Measurements from ENCODE around the gene LRRC7.

- TF ChIP-seq POLR2AphosphoS5 (IDR thresholded peaks at IDR 0.05; ENCODE audit: low read depth, low read length) (no peak), IKZF1 (IDR thresholded peaks at IDR 0.05) (no peak), GFI1 (CRISPR knock-in tag; IDR thresholded peaks at IDR 0.05; ENCODE audit: borderline replicate concordance) (no peak), JUND (CRISPR knock-in tag; IDR thresholded peaks at IDR 0.05) (no peak), ELF4 (CRISPR knock-in tag; IDR thresholded peaks at IDR 0.05; ENCODE audit: borderline replicate concordance) (no peak), ZNF639 (CRISPR knock-in tag; conservative IDR thresholded peaks at IDR 0.05) (no peak)
- TF ChIP-seq, protein P1, sequence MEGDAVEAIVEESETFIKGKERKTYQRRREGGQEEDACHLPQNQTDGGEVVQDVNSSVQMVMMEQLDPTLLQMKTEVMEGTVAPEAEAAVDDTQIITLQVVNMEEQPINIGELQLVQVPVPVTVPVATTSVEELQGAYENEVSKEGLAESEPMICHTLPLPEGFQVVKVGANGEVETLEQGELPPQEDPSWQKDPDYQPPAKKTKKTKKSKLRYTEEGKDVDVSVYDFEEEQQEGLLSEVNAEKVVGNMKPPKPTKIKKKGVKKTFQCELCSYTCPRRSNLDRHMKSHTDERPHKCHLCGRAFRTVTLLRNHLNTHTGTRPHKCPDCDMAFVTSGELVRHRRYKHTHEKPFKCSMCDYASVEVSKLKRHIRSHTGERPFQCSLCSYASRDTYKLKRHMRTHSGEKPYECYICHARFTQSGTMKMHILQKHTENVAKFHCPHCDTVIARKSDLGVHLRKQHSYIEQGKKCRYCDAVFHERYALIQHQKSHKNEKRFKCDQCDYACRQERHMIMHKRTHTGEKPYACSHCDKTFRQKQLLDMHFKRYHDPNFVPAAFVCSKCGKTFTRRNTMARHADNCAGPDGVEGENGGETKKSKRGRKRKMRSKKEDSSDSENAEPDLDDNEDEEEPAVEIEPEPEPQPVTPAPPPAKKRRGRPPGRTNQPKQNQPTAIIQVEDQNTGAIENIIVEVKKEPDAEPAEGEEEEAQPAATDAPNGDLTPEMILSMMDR (CRISPR knock-in tag; IDR thresholded peaks at IDR 0.05), result no peak
- TF ChIP-seq, protein P2, sequence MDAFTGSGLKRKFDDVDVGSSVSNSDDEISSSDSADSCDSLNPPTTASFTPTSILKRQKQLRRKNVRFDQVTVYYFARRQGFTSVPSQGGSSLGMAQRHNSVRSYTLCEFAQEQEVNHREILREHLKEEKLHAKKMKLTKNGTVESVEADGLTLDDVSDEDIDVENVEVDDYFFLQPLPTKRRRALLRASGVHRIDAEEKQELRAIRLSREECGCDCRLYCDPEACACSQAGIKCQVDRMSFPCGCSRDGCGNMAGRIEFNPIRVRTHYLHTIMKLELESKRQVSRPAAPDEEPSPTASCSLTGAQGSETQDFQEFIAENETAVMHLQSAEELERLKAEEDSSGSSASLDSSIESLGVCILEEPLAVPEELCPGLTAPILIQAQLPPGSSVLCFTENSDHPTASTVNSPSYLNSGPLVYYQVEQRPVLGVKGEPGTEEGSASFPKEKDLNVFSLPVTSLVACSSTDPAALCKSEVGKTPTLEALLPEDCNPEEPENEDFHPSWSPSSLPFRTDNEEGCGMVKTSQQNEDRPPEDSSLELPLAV (CRISPR knock-in tag; conservative IDR thresholded peaks at IDR 0.05; ENCODE audit: low read depth), result no peak
- TF ChIP-seq, protein P3, sequence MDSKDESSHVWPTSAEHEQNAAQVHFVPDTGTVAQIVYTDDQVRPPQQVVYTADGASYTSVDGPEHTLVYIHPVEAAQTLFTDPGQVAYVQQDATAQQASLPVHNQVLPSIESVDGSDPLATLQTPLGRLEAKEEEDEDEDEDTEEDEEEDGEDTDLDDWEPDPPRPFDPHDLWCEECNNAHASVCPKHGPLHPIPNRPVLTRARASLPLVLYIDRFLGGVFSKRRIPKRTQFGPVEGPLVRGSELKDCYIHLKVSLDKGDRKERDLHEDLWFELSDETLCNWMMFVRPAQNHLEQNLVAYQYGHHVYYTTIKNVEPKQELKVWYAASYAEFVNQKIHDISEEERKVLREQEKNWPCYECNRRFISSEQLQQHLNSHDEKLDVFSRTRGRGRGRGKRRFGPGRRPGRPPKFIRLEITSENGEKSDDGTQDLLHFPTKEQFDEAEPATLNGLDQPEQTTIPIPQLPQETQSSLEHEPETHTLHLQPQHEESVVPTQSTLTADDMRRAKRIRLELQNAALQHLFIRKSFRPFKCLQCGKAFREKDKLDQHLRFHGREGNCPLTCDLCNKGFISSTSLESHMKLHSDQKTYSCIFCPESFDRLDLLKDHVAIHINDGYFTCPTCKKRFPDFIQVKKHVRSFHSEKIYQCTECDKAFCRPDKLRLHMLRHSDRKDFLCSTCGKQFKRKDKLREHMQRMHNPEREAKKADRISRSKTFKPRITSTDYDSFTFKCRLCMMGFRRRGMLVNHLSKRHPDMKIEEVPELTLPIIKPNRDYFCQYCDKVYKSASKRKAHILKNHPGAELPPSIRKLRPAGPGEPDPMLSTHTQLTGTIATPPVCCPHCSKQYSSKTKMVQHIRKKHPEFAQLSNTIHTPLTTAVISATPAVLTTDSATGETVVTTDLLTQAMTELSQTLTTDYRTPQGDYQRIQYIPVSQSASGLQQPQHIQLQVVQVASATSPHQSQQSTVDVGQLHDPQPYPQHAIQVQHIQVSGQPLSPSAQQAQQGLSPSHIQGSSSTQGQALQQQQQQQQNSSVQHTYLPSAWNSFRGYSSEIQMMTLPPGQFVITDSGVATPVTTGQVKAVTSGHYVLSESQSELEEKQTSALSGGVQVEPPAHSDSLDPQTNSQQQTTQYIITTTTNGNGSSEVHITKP (CRISPR knock-in tag; IDR thresholded peaks at IDR 0.05; ENCODE audit: low read depth), result no peak
- TF ChIP-seq, protein P4, sequence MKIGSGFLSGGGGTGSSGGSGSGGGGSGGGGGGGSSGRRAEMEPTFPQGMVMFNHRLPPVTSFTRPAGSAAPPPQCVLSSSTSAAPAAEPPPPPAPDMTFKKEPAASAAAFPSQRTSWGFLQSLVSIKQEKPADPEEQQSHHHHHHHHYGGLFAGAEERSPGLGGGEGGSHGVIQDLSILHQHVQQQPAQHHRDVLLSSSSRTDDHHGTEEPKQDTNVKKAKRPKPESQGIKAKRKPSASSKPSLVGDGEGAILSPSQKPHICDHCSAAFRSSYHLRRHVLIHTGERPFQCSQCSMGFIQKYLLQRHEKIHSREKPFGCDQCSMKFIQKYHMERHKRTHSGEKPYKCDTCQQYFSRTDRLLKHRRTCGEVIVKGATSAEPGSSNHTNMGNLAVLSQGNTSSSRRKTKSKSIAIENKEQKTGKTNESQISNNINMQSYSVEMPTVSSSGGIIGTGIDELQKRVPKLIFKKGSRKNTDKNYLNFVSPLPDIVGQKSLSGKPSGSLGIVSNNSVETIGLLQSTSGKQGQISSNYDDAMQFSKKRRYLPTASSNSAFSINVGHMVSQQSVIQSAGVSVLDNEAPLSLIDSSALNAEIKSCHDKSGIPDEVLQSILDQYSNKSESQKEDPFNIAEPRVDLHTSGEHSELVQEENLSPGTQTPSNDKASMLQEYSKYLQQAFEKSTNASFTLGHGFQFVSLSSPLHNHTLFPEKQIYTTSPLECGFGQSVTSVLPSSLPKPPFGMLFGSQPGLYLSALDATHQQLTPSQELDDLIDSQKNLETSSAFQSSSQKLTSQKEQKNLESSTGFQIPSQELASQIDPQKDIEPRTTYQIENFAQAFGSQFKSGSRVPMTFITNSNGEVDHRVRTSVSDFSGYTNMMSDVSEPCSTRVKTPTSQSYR (CRISPR knock-in tag; IDR thresholded peaks at IDR 0.05; ENCODE audit: borderline replicate concordance), result no peak
Observed at GRCh38 chr1:69707103-69707502, 139.4 kb downstream of the LRRC7 start.

Measured in HepG2 (cell line).